Testis (tissue), 2 donors: ENCODE results near the gene KIFAP3.

Experiments used
- POLR2A ChIP-seq: fragments of 450-650 bp; IDR thresholded peaks from one replicate; pipeline ENCODE4 v1.6.1; 2017; ENCODE audit warnings: antibody characterized with exemption, mild to moderate bottlenecking, moderate library complexity
- TF ChIP-seq, protein P1 (sequence below), 3 experiments: fragments of 450-650 bp in 2 of 3; fragments of 200-600 bp in 1 of 3; sonication (generic) in 1 of 3; IDR thresholded peaks; one replicate each; pipeline ENCODE4 v1.5.1; 2016 to 2019; ENCODE audit warnings: antibody characterized with exemption in 3 of 3, mild to moderate bottlenecking in 2 of 3, moderate library complexity in 1 of 3

- TF ChIP-seq, protein P1, sequence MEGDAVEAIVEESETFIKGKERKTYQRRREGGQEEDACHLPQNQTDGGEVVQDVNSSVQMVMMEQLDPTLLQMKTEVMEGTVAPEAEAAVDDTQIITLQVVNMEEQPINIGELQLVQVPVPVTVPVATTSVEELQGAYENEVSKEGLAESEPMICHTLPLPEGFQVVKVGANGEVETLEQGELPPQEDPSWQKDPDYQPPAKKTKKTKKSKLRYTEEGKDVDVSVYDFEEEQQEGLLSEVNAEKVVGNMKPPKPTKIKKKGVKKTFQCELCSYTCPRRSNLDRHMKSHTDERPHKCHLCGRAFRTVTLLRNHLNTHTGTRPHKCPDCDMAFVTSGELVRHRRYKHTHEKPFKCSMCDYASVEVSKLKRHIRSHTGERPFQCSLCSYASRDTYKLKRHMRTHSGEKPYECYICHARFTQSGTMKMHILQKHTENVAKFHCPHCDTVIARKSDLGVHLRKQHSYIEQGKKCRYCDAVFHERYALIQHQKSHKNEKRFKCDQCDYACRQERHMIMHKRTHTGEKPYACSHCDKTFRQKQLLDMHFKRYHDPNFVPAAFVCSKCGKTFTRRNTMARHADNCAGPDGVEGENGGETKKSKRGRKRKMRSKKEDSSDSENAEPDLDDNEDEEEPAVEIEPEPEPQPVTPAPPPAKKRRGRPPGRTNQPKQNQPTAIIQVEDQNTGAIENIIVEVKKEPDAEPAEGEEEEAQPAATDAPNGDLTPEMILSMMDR (IDR thresholded peaks at IDR 0.05) = no peak
- no peak for TF ChIP-seq POLR2A
Observed at GRCh38 chr1:169995993-169996392, 78.5 kb downstream of the KIFAP3 start.
